RCC 7860 (cell line): ENCODE measurements around the gene PHYH.
"Not testable (repeated sequence)": the region's sequence is repeated elsewhere in the genome, so short reads cannot be mapped to it uniquely, and the experiment has no call there.

Experiments used
- DNase-seq: peaks from one replicate; pipeline ENCODE4 v3.0.0-alpha.2; 2015; ENCODE audit warnings: low spot score
- FAIRE-seq: peaks from 2 replicates; lab custom pipeline; 2012; peaks lifted over from hg19 to GRCh38; lab: Jason Lieb, UNC

The PHYH gene

GRCh38 chr10:13276749-13277365 lies 23.0 kb downstream of the PHYH start:
- FAIRE-seq = no peak
- no peak for DNase-seq

- not testable (repeated sequence) for FAIRE-seq
Observed at GRCh38 chr10:13276146-13276545, 23.7 kb downstream of the PHYH start.

GRCh38 chr10:13272164-13272571 lies 27.7 kb downstream of the PHYH start:
- FAIRE-seq (no peak), DNase-seq (no peak)

More at GRCh38 chr10:13276146-13276545, 23.7 kb downstream of the PHYH start:
- DNase-seq = not testable (repeated sequence)

- DNase-seq = no peak
- FAIRE-seq = no peak
Observed at GRCh38 chr10:13271552-13272163, 28.2 kb downstream of the PHYH start.

- DNase-seq (peak; percentile 32), FAIRE-seq (peak; percentile 58)
Observed at GRCh38 chr10:13270877-13271551, 28.9 kb downstream of the PHYH start.

- no peak for DNase-seq
- FAIRE-seq = no peak
Observed at GRCh38 chr10:13268841-13269240, 31.0 kb downstream of the PHYH start.

GRCh38 chr10:13268310-13268709 lies 31.6 kb downstream of the PHYH start:
- no peak for DNase-seq
- FAIRE-seq = no peak

- FAIRE-seq (no peak), DNase-seq (no peak)
Observed at GRCh38 chr10:13263591-13263990, 36.3 kb downstream of the PHYH start.

- DNase-seq (no peak), FAIRE-seq (no peak)
Observed at GRCh38 chr10:13262433-13262832, 37.4 kb downstream of the PHYH start.

- DNase-seq (no peak), FAIRE-seq (no peak)
Observed at GRCh38 chr10:13257621-13258140, 42.2 kb downstream of the PHYH start.

- FAIRE-seq = peak; percentile 72
- DNase-seq = no peak
Observed at GRCh38 chr10:13256627-13257026, 43.2 kb downstream of the PHYH start.

- no peak for DNase-seq
- FAIRE-seq = no peak
Observed at GRCh38 chr10:13253726-13254125, 46.1 kb downstream of the PHYH start.

- FAIRE-seq (no peak), DNase-seq (no peak)
Observed at GRCh38 chr10:13247784-13248183, 52.1 kb downstream of the PHYH start.

GRCh38 chr10:13247246-13247645 lies 52.6 kb downstream of the PHYH start:
- no peak for FAIRE-seq

GRCh38 chr10:13242260-13242659 lies 57.6 kb downstream of the PHYH start:
- FAIRE-seq, DNase-seq: not testable (repeated sequence)

More at GRCh38 chr10:13247246-13247645, 52.6 kb downstream of the PHYH start:
- no peak for DNase-seq

- no peak for DNase-seq
- no peak for FAIRE-seq
Observed at GRCh38 chr10:13241613-13242012, 58.3 kb downstream of the PHYH start.

- FAIRE-seq = no peak
- DNase-seq = no peak
Observed at GRCh38 chr10:13239923-13240322, 59.9 kb downstream of the PHYH start.

- FAIRE-seq (no peak), DNase-seq (no peak)
Observed at GRCh38 chr10:13238271-13239077, 61.4 kb downstream of the PHYH start.

GRCh38 chr10:13236638-13237037 lies 63.2 kb downstream of the PHYH start:
- DNase-seq (no peak), FAIRE-seq (no peak)

- DNase-seq, FAIRE-seq: not testable (repeated sequence)
Observed at GRCh38 chr10:13234736-13235135, 65.1 kb downstream of the PHYH start.

GRCh38 chr10:13234172-13234571 lies 65.7 kb downstream of the PHYH start, which contains the start of gene UCMA:
Gene UCMA (minus strand): TSS chr10:13234374. CDS start chr10:13234258, 116 bp downstream.
- DNase-seq (no peak), FAIRE-seq (no peak)
